ENCODE results near the gene HNRNPLL. TPM values are rescaled to one million over a fixed set of nuclear protein-coding genes. Genes with fewer than 3 reads are reported as not detected.
"Not testable (repeated sequence)": the region's sequence is repeated elsewhere in the genome, so short reads cannot be mapped to it uniquely, and the experiment has no call there.

Gene HNRNPLL
- total and polyA plus RNA-seq, 11 donors, result 6.9 to 33.2 (median 23.2) TPM

DNA sequence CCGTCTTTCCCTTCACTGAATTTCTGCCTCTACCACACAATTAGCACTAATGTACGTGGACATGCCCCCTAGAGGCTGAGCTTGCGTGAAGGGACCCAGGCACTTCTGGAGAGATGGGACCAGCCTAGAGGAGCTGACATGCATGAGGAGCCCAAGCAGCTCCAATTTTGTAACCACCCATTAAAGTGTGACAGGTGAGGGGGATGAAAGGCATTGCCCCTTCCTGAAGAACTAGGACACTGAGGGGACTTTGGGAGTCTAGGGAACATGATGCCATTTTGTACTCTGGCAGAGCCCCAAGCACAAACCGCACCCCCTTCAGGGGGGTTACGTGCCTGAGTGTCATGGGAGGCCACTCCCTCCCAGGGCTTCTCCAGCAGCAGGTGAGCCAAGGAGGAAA is 63.6 kb downstream of the HNRNPLL start:
- no peak overlapping the region for H3K27ac ChIP-seq
- DNase-seq (no peak), ATAC-seq (no peak)
- H3K9me3 ChIP-seq, result no peaks in the 10 kb centered on the region
- intact Hi-C loops (cut with DNase I), result loop anchor here in 5 of 10 donors (5.0 kb wide), 3 partner anchors 43 to 203 kb away; no protein-coding TSS in a partner anchor
- TF ChIP-seq, protein P1, sequence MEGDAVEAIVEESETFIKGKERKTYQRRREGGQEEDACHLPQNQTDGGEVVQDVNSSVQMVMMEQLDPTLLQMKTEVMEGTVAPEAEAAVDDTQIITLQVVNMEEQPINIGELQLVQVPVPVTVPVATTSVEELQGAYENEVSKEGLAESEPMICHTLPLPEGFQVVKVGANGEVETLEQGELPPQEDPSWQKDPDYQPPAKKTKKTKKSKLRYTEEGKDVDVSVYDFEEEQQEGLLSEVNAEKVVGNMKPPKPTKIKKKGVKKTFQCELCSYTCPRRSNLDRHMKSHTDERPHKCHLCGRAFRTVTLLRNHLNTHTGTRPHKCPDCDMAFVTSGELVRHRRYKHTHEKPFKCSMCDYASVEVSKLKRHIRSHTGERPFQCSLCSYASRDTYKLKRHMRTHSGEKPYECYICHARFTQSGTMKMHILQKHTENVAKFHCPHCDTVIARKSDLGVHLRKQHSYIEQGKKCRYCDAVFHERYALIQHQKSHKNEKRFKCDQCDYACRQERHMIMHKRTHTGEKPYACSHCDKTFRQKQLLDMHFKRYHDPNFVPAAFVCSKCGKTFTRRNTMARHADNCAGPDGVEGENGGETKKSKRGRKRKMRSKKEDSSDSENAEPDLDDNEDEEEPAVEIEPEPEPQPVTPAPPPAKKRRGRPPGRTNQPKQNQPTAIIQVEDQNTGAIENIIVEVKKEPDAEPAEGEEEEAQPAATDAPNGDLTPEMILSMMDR (IDR thresholded peaks at IDR 0.05), result no peak
- no peak for TF ChIP-seq POLR2A (IDR thresholded peaks at IDR 0.05)
- no peaks in the 10 kb centered on the region for H3K36me3 ChIP-seq
- H3K4me3 ChIP-seq, result no peak overlapping the region
- 90 to 95% (median 91%) methylated on average over 4 to 5 of the region's 5 CpGs for WGBS, 4 donors
- H3K27me3 ChIP-seq, result no peaks in the 10 kb centered on the region
- H3K4me1 ChIP-seq, result peaks cover 0 to 25% (median 4%) of the 10 kb centered on the region in 12 donors

DNA sequence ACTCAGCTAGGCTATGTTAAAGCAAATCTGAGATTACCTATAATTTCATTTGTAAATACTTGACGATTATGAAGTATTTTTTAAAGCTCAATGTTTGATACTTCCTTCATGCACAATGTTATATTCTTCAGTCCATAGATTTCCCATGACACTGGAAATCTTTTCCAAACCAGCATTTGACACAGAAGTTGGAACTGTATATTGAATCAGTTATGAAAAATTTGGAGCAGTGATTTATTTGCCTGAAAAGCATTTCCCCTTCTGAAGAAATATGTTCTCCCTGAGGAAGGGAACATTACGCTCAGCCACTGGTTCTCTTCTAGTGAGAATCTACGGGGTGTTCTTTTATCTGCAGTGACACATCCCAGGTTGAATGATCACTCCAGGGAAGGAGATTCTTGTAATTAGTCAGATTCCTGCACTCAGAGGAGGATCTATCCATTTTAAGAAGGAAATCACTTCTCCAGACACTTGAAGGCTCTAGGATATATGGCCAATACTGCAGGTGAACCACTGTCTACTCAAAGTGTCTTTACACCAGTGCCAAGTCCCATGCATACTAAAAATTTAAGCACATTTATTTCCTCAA is 64.7 kb downstream of the HNRNPLL start:
- Histone ChIP-seq H3K4me1 (peaks cover 0 to 20% (median 3%) of the 10 kb centered on the region in 12 donors), H3K4me3 (no peak overlapping the region)
- intact Hi-C loops (cut with DNase I), result loop anchor here in 5 of 10 donors (5.0 kb wide), 3 partner anchors 44 to 204 kb away; no protein-coding TSS in a partner anchor

DNA sequence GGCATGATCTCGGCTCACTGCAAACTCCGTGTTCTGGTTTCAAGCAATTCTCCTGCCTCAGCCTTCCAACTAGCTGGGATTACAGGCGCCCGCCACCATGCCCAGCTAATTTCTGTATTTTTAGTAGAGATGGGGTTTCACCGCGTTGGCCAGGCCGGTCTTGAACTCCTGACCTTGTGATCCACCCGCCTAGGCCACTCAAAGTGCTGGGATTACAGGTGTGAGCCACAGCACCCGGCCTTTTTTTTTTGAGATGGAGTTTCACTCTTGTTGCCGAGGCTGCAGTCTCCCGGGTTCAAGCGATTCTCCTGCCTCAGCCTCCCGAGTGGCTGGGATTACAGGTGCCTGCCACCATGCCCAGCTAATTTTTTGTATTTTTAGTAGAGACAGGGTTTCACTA is 65.4 kb downstream of the HNRNPLL start:
- not testable (repeated sequence) for ATAC-seq, H3K36me3 ChIP-seq, H3K27ac ChIP-seq, H3K27me3 ChIP-seq, H3K4me3 ChIP-seq, DNase-seq, H3K9me3 ChIP-seq
- 94 to 96% (median 95%) methylated on average over 13 of the region's 13 CpGs for WGBS, 4 donors
- intact Hi-C loops (cut with DNase I), result loop anchor here in 5 of 10 donors (5.0 kb wide), 3 partner anchors 45 to 205 kb away; no protein-coding TSS in a partner anchor
- H3K4me1 ChIP-seq, result peaks cover 0 to 13% (median 0%) of the 10 kb centered on the region in 12 donors

More for the DNA sequence above, 64.7 kb downstream of the HNRNPLL start:
- Histone ChIP-seq H3K36me3 (no peaks in the 10 kb centered on the region), H3K27ac (no peak overlapping the region), H3K27me3 (no peaks in the 10 kb centered on the region), H3K9me3 (no peaks in the 10 kb centered on the region)
- no peak for DNase-seq
- WGBS, 4 donors, result 75 to 82% (median 80%) methylated on average over 3 of the region's 3 CpGs
- no peak for ATAC-seq
- TF ChIP-seq, protein P1 (IDR thresholded peaks at IDR 0.05), result no peak
- no peak for TF ChIP-seq POLR2A (IDR thresholded peaks at IDR 0.05)

DNA sequence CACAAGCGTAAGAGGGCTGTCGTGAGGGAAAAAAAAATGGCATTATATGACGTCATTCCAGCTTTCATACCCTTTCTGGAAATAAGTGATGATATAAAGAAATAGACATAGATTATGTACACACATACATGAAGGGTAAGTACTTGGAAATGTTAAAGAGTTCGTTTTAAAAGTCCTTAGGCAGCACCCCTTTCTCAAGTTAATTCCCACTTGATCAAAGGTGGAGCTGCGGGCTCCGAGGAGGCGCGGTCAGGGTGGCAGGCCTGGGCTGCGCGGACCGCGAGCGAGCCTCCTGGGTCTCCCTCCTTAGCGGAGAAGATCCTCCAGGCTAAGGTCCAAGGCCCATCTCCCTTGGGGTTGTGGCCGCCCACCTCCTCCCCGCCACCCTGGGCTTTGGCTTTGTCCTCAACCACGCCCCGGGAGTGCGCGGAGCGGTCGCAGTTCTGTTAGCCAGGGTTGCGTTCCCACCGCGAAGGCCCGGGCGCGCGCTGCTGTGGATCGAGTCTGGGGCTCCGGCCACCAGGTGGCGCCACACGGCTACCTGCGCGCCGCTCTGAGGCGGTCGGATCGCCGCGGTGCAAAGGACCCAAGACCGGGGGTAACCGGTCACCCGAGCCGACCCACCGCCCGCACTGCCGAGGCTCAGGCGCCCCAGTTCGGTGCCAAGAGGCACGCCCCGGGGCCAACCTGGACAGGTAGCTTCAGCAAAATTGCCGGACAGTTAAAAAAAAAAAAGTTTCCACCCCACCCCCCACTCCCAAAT is 66.8 kb downstream of the HNRNPLL start:
- TF ChIP-seq POLR2A (IDR thresholded peaks at IDR 0.05), result no peak
- TF ChIP-seq, protein P1 (IDR thresholded peaks at IDR 0.05), result peak; percentile 82 to 97 (median 92)
- Histone ChIP-seq H3K4me3 (peak overlapping the region in 11 of 12 donors; percentile 28 to 67 (median 51)), H3K9me3 (no peaks in the 10 kb centered on the region), H3K36me3 (no peaks in the 10 kb centered on the region), H3K27ac (peak overlapping the region in 1 of 12 donors; percentile 84), H3K27me3 (no peaks in the 10 kb centered on the region), H3K4me1 (peaks cover 0 to 11% (median 0%) of the 10 kb centered on the region in 12 donors)
- ATAC-seq (peak; percentile 91 to 96 (median 94)), DNase-seq (peak; percentile 78 to 93 (median 84))
- intact Hi-C loops (cut with DNase I), result loop anchor here in 5 of 10 donors (5.0 kb wide), 3 partner anchors 46 to 206 kb away; no protein-coding TSS in a partner anchor
- WGBS, 4 donors, result 4 to 8% (median 5%) methylated on average over 33 to 53 of the region's 53 CpGs

Data from heart left ventricle (tissue), 16 donors.